Central memory CD8-positive, alpha-beta T cell (primary cell): Measurements from ENCODE around the gene GPR157.
"Not testable (repeated sequence)": the region's sequence is repeated elsewhere in the genome, so short reads cannot be mapped to it uniquely, and the experiment has no call there.

ENCODE experiments used
- ATAC-seq: fragments of 150-1000 bp; cut with Tn5 transposase; replicated peaks from 2 replicates; pipeline ENCODE4 v1.10.0; 2022; ENCODE audit warnings: mild to moderate bottlenecking, moderate FRiP score, moderate number of reproducible peaks; ENCODE audit not compliant: poor library complexity, severe bottlenecking; ENCODE audit errors: extremely low read depth
- DNase-seq, 2 donors: peaks; one replicate each; pipeline ENCODE4 v3.0.0; 2021; ENCODE audit warnings: low spot score in 2 of 2
- H3K27ac Mint-ChIP-seq: one replicate; pipeline ENCODE4 v1.8.0; 2022; ENCODE audit warnings: low read depth, mild to moderate bottlenecking, moderate library complexity, mixed read lengths
- H3K27me3 Mint-ChIP-seq: one replicate; pipeline ENCODE4 v1.8.0; 2022; ENCODE audit warnings: mixed read lengths
- H3K36me3 Mint-ChIP-seq: one replicate; pipeline ENCODE4 v1.8.0; 2022; ENCODE audit warnings: mild to moderate bottlenecking, moderate library complexity, mixed read lengths; ENCODE audit not compliant: insufficient read depth
- H3K4me1 Mint-ChIP-seq: one replicate; pipeline ENCODE4 v1.8.0; 2022; ENCODE audit warnings: mixed read lengths
- H3K4me3 Mint-ChIP-seq: one replicate; pipeline ENCODE4 v1.8.0; 2022; ENCODE audit warnings: mild to moderate bottlenecking, moderate library complexity, mixed read lengths
- H3K9me3 Mint-ChIP-seq: one replicate; pipeline ENCODE4 v1.8.0; 2022; ENCODE audit warnings: mixed read lengths

Gene GPR157

DNA sequence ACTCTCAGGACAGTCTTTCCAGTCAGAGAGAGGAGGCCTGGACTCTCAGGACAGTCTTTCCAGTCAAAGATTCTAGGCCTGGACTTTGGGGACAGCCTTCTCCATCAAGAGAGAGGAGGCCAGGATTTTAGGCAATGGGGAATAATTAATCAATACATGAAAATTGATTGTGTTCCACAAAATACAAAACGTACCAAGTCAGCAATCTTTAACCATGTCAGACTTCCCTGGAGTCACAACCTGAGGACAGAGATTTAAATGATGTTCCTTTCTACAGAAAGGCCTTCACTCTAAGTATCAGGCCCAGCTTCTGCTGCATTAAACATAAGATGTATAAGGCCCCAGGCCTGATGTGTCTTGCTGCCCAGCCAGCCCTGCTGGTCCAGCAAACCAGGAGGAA lies 27.0 kb upstream of the GPR157 start:
- Mint-ChIP-seq H3K27ac (no peak overlapping the region), H3K9me3 (no peaks in the 10 kb centered on the region), H3K27me3 (peaks cover 16% of the 10 kb centered on the region), H3K4me1 (no peaks in the 10 kb centered on the region), H3K4me3 (no peak overlapping the region), H3K36me3 (no peaks in the 10 kb centered on the region)
- no peak for ATAC-seq
- no peak for DNase-seq

DNA sequence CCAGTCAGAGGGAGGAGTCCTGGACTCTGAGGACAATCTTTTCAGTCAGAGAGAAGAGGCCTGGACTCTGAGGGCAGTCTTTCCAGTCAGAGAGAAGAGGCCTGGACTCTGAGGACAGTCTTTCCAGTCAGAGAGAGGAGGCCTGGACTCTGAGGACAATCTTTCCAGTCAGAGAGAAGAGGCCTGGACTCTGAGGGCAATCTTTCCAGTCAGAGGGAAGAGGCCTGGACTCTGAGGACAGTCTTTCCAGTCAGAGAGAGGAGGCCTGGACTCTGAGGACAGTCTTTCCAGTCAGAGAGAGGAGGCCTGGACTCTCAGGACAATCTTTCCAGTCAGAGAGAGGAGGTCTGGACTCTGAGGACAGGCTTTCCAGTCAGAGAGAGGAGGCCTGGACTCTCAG lies 26.5 kb upstream of the GPR157 start:
- not testable (repeated sequence) for H3K36me3 Mint-ChIP-seq, H3K27ac Mint-ChIP-seq, H3K9me3 Mint-ChIP-seq, DNase-seq, ATAC-seq, H3K4me1 Mint-ChIP-seq, H3K4me3 Mint-ChIP-seq
- H3K27me3 Mint-ChIP-seq, result peaks cover 16% of the 10 kb centered on the region

DNA sequence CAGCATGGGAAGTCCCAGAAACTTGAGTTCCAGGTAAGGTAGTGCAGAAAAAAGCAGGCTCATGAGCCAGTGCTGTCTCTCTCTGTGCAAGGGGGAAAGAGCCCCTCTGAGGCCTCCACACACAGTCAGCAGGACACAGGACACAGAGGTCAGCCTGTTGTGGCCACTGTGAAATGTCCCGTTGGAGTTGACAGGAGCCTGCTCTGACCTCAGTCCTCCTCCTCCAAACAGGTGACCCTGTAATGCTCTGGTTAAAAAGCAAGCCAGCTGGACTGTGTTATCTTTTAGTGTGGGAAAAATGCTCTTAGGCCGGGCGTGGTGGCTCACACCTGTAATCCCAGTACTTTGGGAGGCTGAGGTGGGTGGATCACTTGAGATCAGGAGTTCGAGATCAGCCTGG lies 24.2 kb upstream of the GPR157 start:
- DNase-seq (no peak), ATAC-seq (no peak)
- no peak overlapping the region for H3K4me3 Mint-ChIP-seq
- peaks cover 16% of the 10 kb centered on the region for H3K27me3 Mint-ChIP-seq
- H3K4me1 Mint-ChIP-seq, result no peaks in the 10 kb centered on the region
- H3K36me3 Mint-ChIP-seq, result no peaks in the 10 kb centered on the region
- no peaks in the 10 kb centered on the region for H3K9me3 Mint-ChIP-seq
- H3K27ac Mint-ChIP-seq, result no peak overlapping the region

DNA sequence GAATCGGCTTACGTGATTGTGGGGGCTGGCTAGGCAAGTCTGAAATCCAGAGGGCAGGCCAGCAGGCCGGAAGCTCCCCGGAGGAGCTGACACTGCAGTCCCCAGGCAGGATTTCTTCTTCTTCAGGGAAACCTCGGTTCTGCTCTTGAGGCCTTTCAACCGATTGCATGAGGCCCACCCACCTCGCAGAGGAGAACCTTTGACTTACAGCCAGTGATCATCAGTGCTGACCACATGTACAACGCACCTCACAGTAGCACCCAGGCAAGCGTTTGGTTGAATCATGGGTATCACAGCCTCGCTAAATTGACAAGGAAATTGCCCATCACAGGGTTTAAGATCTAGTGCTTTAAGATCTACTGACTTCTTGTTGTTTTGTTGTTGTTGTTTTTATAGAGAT lies 23.6 kb upstream of the GPR157 start:
- H3K27ac Mint-ChIP-seq, result no peak overlapping the region
- H3K27me3 Mint-ChIP-seq, result peaks cover 13% of the 10 kb centered on the region
- no peaks in the 10 kb centered on the region for H3K36me3 Mint-ChIP-seq
- no peak for DNase-seq
- no peaks in the 10 kb centered on the region for H3K4me1 Mint-ChIP-seq
- ATAC-seq, result no peak
- no peaks in the 10 kb centered on the region for H3K9me3 Mint-ChIP-seq
- H3K4me3 Mint-ChIP-seq, result no peak overlapping the region

DNA sequence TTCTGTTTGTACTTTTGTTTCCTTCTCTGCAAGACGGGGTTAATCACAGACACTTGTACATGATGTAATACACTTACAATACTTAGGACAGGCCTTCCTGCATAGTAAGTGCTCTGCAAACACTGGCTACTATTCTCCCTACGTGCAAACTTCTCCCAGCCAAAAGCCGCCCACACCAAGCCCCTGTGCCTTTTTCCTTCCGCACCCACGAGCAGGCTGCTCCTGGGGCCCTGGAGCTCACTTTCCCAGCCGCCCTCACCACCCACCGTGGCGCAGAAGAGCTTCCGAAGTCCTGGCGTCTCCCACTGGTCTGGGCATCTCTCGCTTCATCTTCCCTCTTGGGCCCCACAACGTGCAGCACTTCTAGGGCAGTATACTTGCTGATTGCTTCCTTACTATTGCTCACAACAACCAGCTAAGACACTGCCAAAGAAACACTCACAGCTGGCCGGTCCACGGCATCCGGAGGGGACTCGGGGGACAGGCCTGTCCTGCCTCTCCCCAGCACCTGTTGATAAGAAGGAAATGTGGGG lies 22.5 kb upstream of the GPR157 start:
- H3K4me3 Mint-ChIP-seq, result no peak overlapping the region
- DNase-seq (no peak), ATAC-seq (no peak)
- H3K4me1 Mint-ChIP-seq, result no peaks in the 10 kb centered on the region
- H3K36me3 Mint-ChIP-seq, result no peaks in the 10 kb centered on the region
- no peak overlapping the region for H3K27ac Mint-ChIP-seq
- H3K27me3 Mint-ChIP-seq, result peaks cover 1% of the 10 kb centered on the region
- H3K9me3 Mint-ChIP-seq, result no peaks in the 10 kb centered on the region

DNA sequence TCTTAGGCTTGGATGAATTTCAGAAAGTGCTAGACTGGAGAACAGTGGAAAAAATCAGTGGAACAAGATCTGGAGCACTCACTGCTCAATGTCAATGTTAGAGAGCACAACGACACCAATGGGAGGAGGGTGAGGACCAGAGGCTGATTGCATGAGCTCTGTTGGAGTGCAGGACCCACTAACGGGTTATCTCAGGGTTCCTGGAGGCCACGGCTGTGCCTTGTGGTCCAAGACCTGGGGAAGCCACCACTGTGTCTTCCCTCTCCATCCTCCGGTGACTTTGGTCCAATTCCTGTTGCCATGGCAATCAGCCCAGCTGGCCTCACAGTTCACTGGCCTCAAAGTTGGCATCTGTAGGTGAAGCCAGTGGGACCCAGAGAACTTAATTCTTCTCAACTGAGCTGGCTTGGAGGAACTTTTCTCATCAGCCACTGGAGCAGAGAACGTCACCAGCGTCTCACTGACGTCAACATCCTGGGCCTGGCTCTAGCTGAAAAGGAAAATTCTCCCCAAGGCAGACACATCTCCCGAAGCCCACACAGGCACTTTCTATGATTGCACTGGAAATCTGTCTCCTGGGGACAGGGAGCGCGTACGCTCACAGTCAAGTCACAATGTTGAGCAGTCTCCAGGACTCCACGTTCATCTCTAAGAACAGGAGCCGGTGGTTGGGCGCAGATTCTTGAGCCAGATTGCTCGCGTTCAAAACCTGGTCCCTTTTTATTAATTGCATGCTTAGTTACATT lies 21.9 kb upstream of the GPR157 start:
- H3K4me3 Mint-ChIP-seq, result no peak overlapping the region
- H3K27me3 Mint-ChIP-seq, result peaks cover 5% of the 10 kb centered on the region
- DNase-seq (no peak), ATAC-seq (no peak)
- no peaks in the 10 kb centered on the region for H3K9me3 Mint-ChIP-seq
- H3K4me1 Mint-ChIP-seq, result no peaks in the 10 kb centered on the region
- H3K27ac Mint-ChIP-seq, result no peak overlapping the region
- H3K36me3 Mint-ChIP-seq, result no peaks in the 10 kb centered on the region

DNA sequence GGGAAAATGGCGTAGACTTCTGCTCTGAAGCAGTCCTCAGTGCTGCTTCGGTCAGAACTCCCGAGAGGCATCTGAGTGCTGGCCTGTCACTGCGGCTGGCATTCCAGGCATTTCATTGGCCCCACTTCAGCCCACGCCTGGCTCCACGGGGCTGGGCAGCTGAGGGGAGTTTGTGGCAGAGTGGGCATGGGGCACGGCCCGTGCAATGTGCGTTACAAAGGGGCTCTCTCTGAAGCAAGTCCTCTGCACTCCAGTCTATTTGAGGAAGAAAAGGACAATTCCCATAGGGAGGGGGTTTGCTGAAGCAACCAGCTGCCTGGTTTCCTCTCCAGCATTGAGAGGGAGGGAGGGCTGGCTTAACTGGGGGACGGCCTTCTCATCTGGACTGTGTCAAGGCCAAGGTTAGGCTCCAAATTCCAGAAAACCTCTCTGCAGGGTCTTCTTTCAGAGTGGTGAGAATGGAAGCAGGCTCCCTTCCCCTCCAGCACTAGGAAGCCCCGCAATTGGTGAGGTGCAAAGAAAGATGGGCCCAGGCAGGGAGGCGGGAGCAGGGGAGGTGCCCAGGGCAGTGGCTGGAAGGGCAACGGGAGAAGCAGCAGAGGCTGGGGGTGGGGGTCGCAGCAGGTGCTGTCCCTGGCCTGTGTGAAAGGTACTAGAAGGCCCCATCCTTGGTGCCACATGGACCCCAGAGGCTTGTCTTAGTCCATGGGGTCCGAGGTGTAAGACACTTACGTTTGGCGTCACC lies 21.1 kb upstream of the GPR157 start:
- no peak overlapping the region for H3K27ac Mint-ChIP-seq
- H3K4me3 Mint-ChIP-seq, result no peak overlapping the region
- ATAC-seq, result no peak
- peaks cover 9% of the 10 kb centered on the region for H3K27me3 Mint-ChIP-seq
- H3K4me1 Mint-ChIP-seq, result no peaks in the 10 kb centered on the region
- no peaks in the 10 kb centered on the region for H3K36me3 Mint-ChIP-seq
- DNase-seq, result no peak
- no peaks in the 10 kb centered on the region for H3K9me3 Mint-ChIP-seq

DNA sequence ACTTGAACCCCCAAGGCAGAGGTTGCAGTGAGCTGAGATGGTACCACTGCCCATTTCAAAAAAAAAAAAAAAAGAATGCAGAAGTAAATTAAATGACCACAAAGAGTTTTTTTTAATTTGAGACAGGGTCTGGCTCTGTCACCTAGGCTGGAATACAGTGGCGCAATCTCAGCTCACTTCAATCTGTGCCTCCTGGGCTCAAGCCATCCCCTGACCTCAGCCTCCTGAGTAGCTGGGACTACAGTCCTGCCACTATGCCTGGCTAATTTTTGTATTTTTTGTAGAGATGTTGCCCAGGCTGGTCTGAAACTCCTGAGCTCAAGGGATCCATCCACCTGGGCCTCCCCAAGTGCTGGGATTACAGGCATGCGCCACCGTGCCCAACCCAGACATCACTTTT lies 20.2 kb upstream of the GPR157 start:
- Mint-ChIP-seq H3K27ac (no peak overlapping the region), H3K27me3 (peaks cover 9% of the 10 kb centered on the region), H3K9me3 (no peaks in the 10 kb centered on the region), H3K4me3 (no peak overlapping the region), H3K36me3 (no peaks in the 10 kb centered on the region), H3K4me1 (no peaks in the 10 kb centered on the region)
- no peak for ATAC-seq
- no peak for DNase-seq

DNA sequence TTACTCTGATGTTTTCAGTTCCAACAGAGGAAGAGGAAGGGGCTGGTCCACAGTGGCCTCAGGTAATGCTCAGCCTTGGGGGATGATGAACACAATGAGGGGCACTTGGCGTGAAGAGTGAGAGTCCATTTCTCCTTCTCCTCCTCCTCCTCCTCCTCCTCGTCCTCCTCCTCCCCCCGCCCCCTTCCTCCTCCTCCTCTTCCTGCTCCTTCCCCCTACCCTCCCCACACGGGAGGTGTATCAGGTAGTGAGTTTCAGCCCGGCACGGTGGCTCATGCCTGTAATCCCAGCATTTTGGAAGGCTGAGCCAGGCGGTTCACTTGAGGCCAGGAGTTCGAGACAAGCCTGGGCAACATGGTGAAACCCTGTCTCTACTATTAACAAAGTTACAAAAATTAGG lies 17.3 kb upstream of the GPR157 start:
- H3K27ac Mint-ChIP-seq, result no peak overlapping the region
- peaks cover 9% of the 10 kb centered on the region for H3K27me3 Mint-ChIP-seq
- DNase-seq (no peak), ATAC-seq (no peak)
- peaks cover 4% of the 10 kb centered on the region for H3K4me1 Mint-ChIP-seq
- no peak overlapping the region for H3K4me3 Mint-ChIP-seq
- H3K36me3 Mint-ChIP-seq, result no peaks in the 10 kb centered on the region
- H3K9me3 Mint-ChIP-seq, result no peaks in the 10 kb centered on the region

DNA sequence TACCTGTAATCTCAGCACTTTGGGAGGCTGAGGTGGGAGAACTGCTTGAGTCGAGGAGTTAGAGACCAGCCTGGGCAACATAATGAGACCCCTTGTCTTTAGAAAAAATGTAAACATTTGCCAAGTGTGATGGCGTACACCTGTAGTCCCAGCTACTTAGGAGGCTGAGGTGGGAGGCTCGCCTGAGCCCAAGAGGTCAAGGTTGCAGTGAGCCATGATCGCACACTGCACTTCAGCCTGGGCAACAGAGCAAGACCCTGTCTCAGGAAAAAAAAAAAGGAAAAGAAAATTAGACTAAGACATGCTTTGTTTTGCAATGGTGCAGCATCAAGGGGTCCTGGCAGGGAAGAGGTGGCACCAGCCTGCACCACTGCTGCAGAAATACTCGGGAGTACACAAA lies 16.8 kb upstream of the GPR157 start:
- Mint-ChIP-seq H3K4me3 (no peak overlapping the region), H3K36me3 (no peaks in the 10 kb centered on the region)

DNA sequence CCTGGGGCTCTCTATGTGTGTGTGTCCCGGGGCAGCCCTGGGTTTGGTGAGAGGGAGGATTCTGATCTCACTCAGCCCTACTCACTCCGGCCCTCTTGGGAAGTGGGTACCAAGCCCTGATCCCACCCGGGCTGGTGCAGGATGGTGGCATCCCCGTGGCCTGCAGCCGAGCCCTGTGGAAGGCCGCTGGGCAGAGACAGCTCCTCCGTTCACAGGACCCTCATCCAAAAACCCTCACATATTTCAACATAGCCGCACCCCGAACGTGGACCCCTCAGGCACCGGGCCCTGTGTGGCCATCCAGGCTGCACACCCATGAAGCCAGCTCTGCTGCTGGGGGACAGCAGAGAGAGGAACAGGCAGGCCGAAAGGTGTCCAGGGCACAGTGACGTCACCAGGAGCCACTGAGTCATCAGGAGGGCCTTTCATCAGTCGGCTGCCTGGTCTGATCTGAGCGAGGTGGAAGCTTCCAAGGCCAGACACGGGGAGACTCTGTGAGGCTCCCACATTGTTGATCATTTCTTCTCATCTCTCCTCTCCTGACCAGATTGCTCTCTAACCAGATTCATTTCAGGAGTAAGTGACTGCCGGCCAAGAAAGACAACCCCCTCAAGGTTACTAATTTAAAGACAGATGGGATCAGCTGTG lies 16.2 kb upstream of the GPR157 start:
- Mint-ChIP-seq H3K36me3 (no peaks in the 10 kb centered on the region), H3K27me3 (peaks cover 9% of the 10 kb centered on the region)

More for the DNA sequence above, 16.8 kb upstream of the GPR157 start:
- Mint-ChIP-seq H3K27me3 (peaks cover 9% of the 10 kb centered on the region), H3K4me1 (peaks cover 4% of the 10 kb centered on the region), H3K9me3 (no peaks in the 10 kb centered on the region), H3K27ac (no peak overlapping the region)
- DNase-seq, result no peak
- ATAC-seq, result no peak

DNA sequence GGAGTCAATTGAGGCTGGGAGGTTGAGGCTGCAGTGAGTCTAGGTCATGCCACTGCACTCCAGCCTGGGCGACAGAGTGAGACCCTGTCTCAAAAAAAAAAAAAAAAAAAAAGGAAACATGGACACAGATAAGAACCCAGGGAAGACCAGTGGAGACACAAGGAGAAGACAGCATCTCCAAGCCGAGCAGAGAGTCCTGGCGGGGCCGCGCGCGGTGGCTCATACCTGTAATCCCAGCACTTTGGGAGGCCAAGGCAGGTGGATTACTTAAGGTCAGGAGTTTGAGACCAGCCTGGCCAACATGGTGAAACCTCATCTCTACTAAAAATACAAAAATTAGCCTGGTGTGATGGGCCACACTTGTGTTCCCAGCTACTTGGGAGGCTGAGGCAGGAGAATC lies 15.6 kb upstream of the GPR157 start:
- not testable (repeated sequence) for H3K4me3 Mint-ChIP-seq, DNase-seq, H3K27me3 Mint-ChIP-seq, H3K36me3 Mint-ChIP-seq, H3K9me3 Mint-ChIP-seq, H3K27ac Mint-ChIP-seq, H3K4me1 Mint-ChIP-seq, ATAC-seq

More for the DNA sequence above, 16.2 kb upstream of the GPR157 start:
- DNase-seq (no peak), ATAC-seq (no peak)
- Mint-ChIP-seq H3K27ac (no peak overlapping the region), H3K9me3 (no peaks in the 10 kb centered on the region), H3K4me3 (no peak overlapping the region), H3K4me1 (peaks cover 4% of the 10 kb centered on the region)

DNA sequence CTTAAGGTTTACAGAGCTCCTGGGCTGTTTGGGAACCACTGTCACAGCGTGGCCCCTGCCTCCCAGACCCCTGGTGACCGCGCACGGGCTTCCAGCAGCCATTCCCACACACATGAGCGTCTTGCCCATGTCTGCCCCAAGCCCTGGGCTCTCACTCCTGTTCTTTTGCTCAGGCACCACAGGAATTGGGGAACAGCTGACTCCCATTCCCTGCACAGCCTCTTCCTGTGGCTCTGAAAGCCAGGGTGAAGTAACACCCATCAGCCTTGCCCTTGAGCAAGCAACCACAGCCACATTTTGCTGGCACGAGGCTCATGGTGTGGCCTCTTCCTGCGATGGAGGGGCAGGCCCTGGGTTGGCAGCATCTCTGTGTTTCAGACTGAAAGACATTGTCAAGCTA lies 14.3 kb upstream of the GPR157 start:
- Mint-ChIP-seq H3K36me3 (no peaks in the 10 kb centered on the region), H3K9me3 (no peaks in the 10 kb centered on the region), H3K27me3 (peaks cover 9% of the 10 kb centered on the region), H3K4me1 (peaks cover 4% of the 10 kb centered on the region), H3K4me3 (no peak overlapping the region), H3K27ac (no peak overlapping the region)
- DNase-seq (no peak), ATAC-seq (no peak)
